ENCODE data around the gene GALNT18. TPM values are rescaled to one million over a fixed set of nuclear protein-coding genes. Genes with fewer than 3 reads are reported as not detected.

GALNT18 gene
- total and polyA plus RNA-seq, 8 donors: 16.4 to 42.6 (median 23.0) TPM

DNA sequence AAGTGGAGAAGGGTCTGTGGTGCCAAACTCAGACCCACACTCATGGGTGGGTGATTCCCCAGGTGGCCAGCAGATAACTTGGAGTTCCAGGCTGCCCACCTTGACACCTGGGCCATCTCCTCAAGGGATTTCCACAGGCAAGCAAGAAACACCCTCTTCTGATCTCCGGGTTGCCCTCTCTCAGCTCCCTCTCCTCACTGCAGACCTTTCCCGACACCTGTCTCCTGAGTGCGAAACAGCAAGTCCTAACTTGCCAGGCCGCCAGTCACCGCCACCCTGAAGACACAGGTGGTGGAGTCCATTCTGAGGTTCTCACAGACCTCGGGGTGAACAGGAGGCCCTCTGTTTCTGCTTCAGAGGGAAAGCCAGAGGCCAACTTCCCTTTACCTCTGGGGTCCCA is 16.6 kb downstream of the GALNT18 start:
- Histone ChIP-seq H3K9me3 (no peaks in the 10 kb centered on the region), H3K27me3 (no peaks in the 10 kb centered on the region), H3K4me1 (peaks cover 0 to 20% of the 10 kb centered on the region in 2 donors), H3K4me3 (no peak overlapping the region), H3K36me3 (no peaks in the 10 kb centered on the region), H3K27ac (no peak overlapping the region)
- intact Hi-C loops (cut with DNase I): no loop called here
- ATAC-seq (no peak), DNase-seq (no peak)
- TF ChIP-seq, protein P1, sequence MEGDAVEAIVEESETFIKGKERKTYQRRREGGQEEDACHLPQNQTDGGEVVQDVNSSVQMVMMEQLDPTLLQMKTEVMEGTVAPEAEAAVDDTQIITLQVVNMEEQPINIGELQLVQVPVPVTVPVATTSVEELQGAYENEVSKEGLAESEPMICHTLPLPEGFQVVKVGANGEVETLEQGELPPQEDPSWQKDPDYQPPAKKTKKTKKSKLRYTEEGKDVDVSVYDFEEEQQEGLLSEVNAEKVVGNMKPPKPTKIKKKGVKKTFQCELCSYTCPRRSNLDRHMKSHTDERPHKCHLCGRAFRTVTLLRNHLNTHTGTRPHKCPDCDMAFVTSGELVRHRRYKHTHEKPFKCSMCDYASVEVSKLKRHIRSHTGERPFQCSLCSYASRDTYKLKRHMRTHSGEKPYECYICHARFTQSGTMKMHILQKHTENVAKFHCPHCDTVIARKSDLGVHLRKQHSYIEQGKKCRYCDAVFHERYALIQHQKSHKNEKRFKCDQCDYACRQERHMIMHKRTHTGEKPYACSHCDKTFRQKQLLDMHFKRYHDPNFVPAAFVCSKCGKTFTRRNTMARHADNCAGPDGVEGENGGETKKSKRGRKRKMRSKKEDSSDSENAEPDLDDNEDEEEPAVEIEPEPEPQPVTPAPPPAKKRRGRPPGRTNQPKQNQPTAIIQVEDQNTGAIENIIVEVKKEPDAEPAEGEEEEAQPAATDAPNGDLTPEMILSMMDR (IDR thresholded peaks at IDR 0.05): no peak

DNA sequence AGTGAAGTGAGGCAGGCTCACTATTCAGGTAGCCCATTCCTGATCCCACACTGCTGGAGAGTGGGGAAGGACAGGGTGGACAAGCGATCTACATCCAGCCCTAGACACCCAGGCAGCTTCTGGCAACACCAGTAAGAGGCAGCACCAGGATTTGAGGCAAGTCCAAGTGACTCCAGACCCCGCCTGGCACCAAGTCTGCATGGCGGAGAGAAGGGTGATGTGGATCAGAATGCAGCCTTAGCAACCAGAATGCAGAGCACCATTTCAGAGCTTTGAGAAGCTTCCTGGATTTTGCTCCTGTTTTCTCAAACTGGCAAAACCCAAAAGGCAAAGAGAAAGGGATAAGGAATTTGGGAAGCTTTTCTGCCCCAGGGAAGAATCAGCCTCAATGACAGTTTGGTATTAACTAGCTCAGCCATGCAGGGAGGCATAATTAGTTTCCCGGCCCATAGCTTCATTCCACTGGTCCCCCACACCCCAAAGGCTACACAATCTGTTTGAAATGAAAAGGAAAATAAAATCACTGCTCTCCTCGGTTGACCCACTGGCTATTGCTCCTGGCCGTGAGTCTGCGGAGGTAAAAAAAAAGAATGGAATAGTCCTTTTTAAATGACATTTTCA is 17.3 kb downstream of the GALNT18 start:
- Histone ChIP-seq H3K4me3 (no peak overlapping the region), H3K36me3 (no peaks in the 10 kb centered on the region), H3K27ac (no peak overlapping the region), H3K4me1 (peaks cover 0 to 19% of the 10 kb centered on the region in 2 donors), H3K27me3 (no peaks in the 10 kb centered on the region), H3K9me3 (no peaks in the 10 kb centered on the region)
- intact Hi-C loops (cut with DNase I): no loop called here
- ATAC-seq (no peak), DNase-seq (no peak)
- TF ChIP-seq, protein P1 (IDR thresholded peaks at IDR 0.05): no peak

DNA sequence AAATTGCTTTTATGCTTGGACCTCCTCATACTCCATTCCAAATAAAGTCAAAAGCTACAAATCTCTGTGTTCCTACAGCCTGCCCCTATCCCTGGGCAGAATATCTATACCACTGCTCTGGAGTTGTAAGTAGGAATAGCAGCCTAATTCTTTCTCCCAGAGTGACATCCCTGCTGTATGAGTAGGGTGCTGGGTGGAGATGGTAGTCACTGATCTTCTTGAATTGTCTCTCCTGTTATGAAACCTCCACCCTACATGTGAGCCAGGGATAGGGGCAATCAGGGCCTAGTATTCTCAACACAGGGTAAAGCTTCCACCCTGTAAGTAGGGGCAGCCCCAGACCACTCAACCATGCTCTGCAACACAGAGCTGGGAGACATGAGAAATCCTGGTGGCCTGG is 19.8 kb downstream of the GALNT18 start:
- no peaks in the 10 kb centered on the region for H3K4me1 ChIP-seq
- DNase-seq (no peak), ATAC-seq (no peak)
- intact Hi-C loops (cut with DNase I): no loop called here
- TF ChIP-seq, protein P1 (IDR thresholded peaks at IDR 0.05): no peak
- H3K4me3 ChIP-seq: no peak overlapping the region
- H3K27me3 ChIP-seq: no peaks in the 10 kb centered on the region
- H3K27ac ChIP-seq: no peak overlapping the region
- no peaks in the 10 kb centered on the region for H3K9me3 ChIP-seq
- no peaks in the 10 kb centered on the region for H3K36me3 ChIP-seq

DNA sequence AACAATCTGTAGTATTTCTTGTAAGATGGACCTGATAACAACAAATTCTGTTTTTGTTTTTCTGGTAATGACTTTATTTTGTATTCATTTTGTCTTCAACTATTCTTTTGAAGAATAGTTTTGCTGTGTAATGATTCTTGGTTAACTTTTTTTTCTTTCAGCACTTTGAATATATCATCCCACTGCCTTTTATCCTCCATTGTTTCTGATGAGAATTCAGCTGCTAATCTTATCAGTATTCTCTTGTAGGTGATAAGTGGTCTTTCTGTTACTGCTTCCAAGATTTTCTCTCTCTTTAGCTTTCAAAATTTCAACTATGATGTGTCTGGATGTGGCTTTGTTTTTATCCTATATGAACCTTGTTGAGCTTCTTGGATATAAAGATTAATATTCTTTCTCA is 21.5 kb downstream of the GALNT18 start:
- Histone ChIP-seq H3K27me3 (no peaks in the 10 kb centered on the region), H3K9me3 (no peaks in the 10 kb centered on the region), H3K36me3 (no peaks in the 10 kb centered on the region), H3K27ac (no peak overlapping the region), H3K4me1 (no peaks in the 10 kb centered on the region), H3K4me3 (no peak overlapping the region)
- TF ChIP-seq, protein P1 (IDR thresholded peaks at IDR 0.05): no peak
- ATAC-seq (no peak), DNase-seq (no peak)
- intact Hi-C loops (cut with DNase I): no loop called here

DNA sequence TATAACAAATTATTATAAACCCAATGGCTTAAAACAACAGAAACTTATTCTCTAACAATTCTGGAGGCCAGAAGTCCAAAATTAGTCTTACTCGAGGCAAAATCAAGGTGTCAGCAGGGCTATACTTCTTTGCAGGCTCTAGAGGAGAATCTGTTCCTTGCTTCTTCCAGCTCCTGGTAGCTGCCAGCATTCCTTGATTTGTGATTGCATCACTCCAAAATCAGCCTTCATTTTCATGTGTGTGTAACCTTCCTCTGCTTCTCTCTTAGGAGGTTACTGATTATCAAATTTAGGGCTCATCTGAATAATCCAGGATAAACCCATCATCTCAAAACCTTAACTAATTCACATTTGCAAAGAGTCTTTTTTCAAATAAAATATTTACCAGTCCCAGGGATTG is 23.6 kb downstream of the GALNT18 start:
- Histone ChIP-seq H3K4me3 (no peak overlapping the region), H3K36me3 (no peaks in the 10 kb centered on the region), H3K4me1 (no peaks in the 10 kb centered on the region), H3K27me3 (no peaks in the 10 kb centered on the region), H3K9me3 (no peaks in the 10 kb centered on the region), H3K27ac (no peak overlapping the region)
- TF ChIP-seq, protein P1 (IDR thresholded peaks at IDR 0.05): no peak
- intact Hi-C loops (cut with DNase I): no loop called here
- no peak for DNase-seq
- no peak for ATAC-seq
